ENCODE results near the gene RUNX3.

The RUNX3 gene

DNA sequence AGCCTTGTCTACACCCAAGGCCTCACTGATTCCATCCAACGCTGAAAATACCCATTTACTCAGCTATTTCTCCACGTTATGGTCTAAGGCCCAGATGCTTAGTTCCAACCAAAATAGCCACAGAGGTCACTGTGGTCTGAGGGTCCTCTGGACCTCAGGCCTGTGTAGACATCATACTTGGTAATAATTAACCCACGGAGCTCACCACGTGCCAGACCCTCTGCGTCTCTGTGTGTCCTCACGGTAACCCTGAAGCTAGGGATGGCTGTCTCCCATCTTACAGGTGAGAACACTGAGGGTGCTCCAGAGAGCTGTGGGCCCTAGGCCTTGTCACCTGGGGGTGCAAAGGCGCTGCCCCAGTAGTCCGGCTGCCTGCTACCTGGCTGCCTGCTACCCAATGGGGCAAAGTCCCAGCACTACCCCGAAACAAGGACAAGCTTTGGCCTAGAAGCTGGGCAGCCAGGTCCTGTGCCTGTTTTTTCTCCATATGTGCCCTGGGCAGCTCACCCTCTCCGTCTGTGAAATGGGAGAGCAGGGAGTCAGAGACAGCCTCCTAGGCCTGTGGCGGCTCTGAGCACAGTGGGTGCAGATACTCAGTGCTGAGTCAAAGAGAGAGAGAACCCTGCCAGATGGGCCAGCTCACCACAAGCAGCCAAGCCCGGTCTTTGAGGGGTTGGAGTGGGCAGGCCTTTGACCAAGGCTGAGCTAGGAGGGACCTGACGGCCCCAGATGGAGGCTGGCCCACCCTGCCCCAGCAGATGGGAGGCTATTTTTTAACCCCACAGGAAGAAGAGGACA, 17.0 kb upstream of the RUNX3 start:
- no peak for DNase-seq (ENCODE audit: low read depth)

GRCh38 chr1:24945354-24946326, 15.6 kb upstream of the RUNX3 start:
- DNase-seq (ENCODE audit: low read depth): no peak

DNA sequence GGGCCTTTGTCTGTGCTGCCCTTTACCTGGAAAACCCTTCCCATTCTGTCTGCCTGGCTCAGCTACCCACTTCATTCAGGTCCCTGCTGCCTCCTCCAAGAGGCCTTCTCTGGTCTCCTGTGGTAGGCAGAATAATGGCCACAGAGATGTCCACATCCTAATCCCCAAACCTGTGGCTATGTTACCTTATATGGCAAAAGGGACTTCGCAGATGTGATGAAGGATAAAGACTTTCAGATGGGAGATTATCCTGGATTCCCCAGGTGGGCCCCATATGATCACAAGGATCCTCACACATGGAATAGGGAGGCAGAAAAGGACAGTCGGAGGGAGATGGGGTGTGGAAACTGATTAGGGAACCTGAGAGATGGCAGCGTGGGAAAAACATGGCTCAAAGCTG, 14.2 kb upstream of the RUNX3 start:
- DNase-seq (ENCODE audit: low read depth): no peak

- DNase-seq (ENCODE audit: low read depth): no peak
These were observed 12.7 kb upstream of the RUNX3 start for GRCh38 chr1:24942789-24943188.

GRCh38 chr1:24941564-24941963, 11.5 kb upstream of the RUNX3 start:
- no peak for DNase-seq (ENCODE audit: low read depth)

- DNase-seq (ENCODE audit: low read depth): no peak
These were observed 10.2 kb upstream of the RUNX3 start for GRCh38 chr1:24940231-24940630.

- DNase-seq (ENCODE audit: low read depth): no peak
These were observed 9.7 kb upstream of the RUNX3 start for GRCh38 chr1:24939675-24940193.

DNA sequence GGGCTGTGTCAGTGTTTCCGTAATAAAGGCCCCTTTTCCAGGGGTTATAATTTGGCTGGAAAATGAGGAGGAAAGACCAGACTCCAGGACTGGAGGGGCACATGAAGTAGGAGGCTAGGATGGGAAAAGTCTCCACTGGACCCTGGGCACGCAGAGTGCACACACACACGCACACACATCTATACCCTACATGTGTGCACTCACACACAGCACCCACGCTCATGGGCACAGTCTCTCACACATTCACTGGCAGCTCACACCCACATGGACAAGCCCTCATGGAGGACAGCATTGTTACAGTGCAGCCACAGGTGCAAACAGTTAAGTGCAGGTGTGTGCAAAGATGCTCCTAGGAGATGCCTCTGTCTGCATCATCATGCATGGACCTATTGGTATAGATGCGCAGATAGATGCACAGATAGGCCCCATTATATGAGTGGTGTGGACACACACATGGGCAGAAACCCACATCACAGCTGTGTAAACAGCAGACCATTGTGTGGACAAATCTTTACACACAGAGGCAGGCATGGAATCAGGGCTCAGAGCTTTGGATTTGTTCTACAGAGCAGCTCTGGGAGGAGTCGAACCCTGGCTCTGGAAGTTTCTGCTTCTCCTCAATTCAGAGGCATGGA, 9.1 kb upstream of the RUNX3 start:
- no peak for DNase-seq (ENCODE audit: low read depth)

DNA sequence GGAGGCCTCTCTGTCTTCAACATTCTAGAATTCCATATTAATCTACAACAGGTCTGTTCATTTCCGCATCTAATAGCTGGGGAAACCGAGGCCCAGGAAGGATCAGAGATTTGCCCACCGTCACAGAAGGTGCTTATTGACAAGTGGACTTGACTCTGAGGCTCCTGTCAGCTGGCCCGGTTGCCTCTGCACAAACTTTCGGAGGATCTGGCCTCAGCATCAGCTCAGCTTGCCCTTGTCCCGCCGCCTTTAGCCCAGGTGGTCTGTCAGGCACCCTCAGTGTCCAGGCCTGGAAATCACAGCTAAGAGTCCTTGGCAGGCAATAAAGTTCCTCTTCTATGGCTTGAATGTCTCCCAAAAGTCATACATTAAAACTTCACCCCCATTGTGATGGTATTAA, 8.2 kb upstream of the RUNX3 start:
- no peak for DNase-seq (ENCODE audit: low read depth)

- DNase-seq (ENCODE audit: low read depth): no peak
These were observed 6.6 kb upstream of the RUNX3 start for GRCh38 chr1:24936684-24937083.

DNA sequence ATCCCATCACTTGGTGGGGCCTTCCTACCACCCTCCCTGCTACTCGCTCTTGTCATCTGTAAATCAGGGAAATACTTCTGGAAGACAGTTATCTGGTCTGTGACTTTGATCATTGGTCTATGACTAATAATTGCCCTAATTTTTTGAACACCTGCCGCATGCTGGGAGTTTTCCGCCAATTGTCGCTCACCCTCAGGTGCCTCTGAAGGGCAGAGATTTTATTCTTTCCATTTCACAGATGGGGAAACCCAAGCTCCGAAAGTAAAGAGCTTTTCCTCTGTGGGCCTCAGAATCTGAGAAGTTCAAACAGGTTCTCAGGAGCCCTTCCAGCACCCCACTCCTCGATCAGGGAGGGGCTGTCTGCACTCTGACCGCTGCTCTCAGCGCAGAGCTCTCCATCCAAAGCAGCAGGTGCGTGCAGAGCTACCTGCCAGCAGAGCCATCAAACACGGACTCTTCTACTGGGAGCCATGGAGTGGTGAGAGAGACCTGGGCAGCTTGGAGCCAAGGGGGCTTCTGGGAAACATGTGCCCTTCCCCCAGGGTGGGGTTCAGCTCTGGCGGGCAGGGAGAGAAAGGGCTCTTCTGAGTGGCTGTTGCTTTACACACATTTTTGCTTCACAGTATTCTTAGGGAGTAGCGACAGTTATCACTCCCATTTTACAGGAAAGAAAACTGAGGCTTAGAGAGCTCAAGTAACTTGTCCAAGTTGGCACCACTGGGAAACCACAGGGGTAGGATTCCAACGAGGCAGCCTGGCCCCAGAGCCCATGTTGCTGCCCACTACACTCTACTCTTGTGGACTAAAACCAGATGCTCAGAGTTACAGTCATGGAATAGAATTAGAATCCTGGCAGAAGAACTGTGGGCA, 5.8 kb upstream of the RUNX3 start:
- no peak for DNase-seq (ENCODE audit: low read depth)

DNA sequence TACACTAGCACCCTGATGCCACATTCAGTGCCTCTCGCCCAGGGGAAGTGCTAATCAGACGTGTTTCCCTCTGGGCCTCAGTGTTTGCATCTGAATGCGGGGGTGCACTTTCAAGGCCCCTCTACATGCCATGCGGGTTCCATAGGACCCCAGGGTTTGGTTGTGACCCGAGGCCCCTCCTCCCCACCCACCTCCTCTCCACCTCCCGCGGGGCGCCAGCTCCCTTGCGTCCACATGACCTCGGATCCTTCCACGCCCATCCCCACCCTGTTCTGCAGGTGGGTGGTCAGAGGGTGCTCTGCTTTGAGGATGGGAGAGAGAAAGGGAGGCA, 5.1 kb upstream of the RUNX3 start:
- no peak for DNase-seq (ENCODE audit: low read depth)

DNA sequence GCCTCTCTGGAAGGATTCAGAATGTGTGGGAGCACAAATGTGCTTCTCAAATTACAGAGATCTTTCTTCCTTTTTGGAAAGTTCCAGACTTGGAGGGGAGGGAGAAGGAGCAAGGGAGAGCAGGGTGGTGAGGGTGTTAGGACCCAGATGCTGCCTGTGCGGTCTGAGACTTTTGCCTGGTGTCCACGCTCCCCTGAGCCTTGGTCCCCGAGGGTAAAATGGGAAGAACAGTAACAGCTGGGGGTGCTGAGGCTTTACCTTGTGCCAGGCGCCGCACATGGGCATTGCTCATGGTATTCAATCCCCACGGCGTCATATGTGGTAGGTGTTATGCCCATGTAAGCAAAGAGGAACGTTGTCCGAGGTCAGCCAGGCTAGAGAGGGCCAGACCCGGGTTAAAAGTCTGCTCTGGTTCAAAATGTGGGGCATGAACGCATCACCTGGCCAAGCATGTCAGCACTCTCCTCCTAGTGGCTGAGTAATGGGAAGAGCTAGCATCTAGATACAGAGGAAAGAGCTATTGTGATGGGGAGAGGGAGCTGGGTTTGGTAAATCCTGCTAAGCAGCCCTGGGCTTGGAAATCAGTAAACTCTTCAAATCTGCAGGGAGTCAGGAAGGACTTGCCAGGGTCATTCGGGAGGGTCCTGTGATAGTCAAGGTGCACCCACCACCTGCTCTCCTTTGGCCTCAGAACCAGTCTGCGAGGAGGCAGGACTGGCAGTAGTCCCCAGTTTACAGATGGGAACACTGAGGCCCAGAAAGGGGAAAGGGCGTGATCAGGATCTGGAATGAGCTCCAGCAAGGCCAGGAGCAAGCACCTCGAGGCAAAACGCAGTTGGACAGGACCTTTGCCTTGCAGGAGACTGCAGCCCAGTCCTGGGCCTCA, 4.5 kb upstream of the RUNX3 start:
- DNase-seq (ENCODE audit: low read depth): no peak

GRCh38 chr1:24933468-24933867, 3.4 kb upstream of the RUNX3 start:
- no peak for DNase-seq (ENCODE audit: low read depth)

- DNase-seq (ENCODE audit: low read depth): no peak
These were observed 2.7 kb upstream of the RUNX3 start for GRCh38 chr1:24932725-24933294.

DNA sequence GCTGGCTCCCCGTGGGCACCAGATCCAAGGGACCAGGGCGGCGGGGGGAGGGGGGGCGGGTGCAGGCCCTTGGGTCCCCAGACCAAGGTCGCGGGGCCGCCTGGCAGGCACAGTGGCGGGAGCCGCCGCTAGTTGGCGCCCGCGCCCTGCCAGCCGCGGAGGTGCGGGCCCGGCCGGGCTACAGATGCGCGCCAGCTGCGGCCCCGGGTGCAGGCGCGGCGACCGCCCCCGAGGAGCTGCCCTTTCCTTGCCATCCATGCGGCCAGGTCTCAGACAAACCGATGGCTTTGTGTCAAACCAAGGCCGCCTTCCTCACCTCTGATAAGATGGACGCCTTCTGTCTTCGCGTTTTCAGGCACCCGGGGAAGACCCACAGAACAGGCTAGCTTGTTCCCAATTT, 2.2 kb upstream of the RUNX3 start:
- no peak for DNase-seq (ENCODE audit: low read depth)

DNA sequence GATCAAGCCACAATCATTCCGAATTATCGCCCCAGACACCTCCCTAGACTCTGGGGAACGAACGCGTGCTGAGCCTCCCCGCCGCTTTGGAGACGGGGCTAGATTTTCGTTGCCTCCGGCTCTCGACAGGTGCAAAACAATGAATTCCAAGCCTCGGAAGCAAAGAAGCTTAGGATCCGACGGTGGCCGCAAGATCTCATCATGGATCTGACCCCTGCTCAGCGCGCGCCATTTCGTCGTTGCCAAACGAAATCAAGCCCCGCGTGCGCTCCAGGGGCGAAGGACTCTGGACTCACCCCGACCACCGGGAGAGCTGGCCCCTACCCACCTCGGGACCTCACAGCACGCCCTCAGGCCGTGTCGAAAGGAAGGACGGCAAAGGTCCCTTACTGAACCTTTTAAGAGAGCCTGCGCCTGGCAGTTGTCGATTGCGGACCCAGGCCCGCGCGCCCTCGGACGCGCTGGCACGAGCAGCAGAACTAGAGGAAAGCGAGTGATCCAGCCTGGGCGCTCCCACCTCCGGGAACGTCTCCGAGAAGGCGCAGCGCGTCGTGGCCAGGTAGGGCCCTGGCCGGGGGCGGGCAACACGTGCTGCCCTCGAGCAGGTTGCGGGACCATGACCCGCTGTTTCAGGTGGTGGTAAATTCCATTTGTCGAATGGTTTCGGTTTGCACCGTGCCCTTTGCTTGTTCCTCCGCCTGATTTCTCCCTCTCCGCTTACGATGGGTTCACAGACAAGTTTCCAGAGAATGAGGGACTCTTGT, 1.6 kb upstream of the RUNX3 start:
- DNase-seq (ENCODE audit: low read depth): no peak

- DNase-seq (ENCODE audit: low read depth): no peak
These were observed 1.0 kb upstream of the RUNX3 start for GRCh38 chr1:24931146-24931467.

DNA sequence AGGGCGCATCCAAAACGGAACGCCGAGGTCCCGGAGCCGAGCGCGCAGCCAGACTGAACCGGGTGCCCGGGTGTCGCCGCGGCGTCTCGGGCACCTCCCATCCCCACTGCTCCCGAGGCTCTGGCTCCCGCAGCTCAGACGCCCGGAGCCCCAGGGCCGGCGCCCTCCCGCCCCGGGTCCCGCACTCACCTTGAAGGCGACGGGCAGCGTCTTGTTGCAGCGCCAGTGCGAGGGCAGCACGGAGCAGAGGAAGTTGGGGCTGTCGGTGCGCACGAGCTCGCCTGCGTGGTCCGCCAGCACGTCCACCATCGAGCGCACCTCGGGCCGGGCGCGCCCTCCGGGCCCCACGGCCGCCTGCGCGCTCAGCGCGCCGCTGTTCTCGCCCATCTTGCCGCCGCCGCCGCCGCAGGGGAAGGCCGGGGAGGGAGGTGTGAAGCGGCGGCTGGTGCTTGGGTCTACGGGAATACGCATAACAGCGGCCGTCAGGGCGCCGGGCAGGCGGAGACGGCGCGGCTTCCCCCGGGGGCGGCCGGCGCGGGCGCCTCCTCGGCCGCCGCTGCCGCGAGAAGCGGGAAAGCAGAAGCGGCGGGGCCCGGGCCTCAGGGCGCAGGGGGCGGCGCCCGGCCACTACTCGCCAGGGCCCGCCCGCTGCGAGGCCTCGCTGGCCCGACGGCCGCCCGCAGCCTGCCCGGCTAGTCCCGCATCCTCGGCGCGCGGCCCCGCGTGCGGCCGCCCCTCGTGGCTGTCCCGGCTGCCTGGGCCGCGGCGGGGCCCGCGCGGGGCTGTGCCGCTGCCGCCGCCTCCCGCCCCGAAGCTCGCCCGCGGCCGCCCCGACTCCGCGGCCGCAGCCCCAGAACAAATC, 447 bp downstream of the RUNX3 start:
- no peak for DNase-seq (ENCODE audit: low read depth)
